Hepatic stellate cell (primary cell): ENCODE data around the gene SURF1.
A peak's percentile ranks its signal among the peaks of the same experiment; 100 is the strongest.
"Not testable (repeated sequence)": the region's sequence is repeated elsewhere in the genome, so short reads cannot be mapped to it uniquely, and the experiment has no call there.

Experiments
- DNase-seq: peaks from one replicate; pipeline ENCODE4 v3.0.0; 2011; ENCODE audit warnings: low spot score

SURF1 gene

GRCh38 chr9:133356391-133357091 is at the start of gene SURF1, which contains the start of gene SURF2:
SURF1 (minus strand) TSS chr9:133356487; CDS start chr9:133356453, 34 bp downstream.
SURF2 (plus strand) TSS chr9:133356550; CDS start chr9:133356593, 43 bp downstream.
- peak; percentile 93 for DNase-seq

- no peak for DNase-seq
Measured at GRCh38 chr9:133405508-133406438, 49.5 kb upstream of the SURF1 start.

GRCh38 chr9:133404454-133405002 is 48.2 kb upstream of the SURF1 start:
- DNase-seq: no peak

GRCh38 chr9:133403766-133404453 is 47.6 kb upstream of the SURF1 start:
- DNase-seq: no peak

GRCh38 chr9:133402689-133403088 is 46.4 kb upstream of the SURF1 start:
- no peak for DNase-seq

- no peak for DNase-seq
Measured at GRCh38 chr9:133401588-133401987, 45.3 kb upstream of the SURF1 start.

- no peak for DNase-seq
Measured at GRCh38 chr9:133400292-133400691, 44.0 kb upstream of the SURF1 start.

GRCh38 chr9:133397895-133398294 is 41.6 kb upstream of the SURF1 start:
- no peak for DNase-seq

- no peak for DNase-seq
Measured at GRCh38 chr9:133397370-133397769, 41.1 kb upstream of the SURF1 start.

- DNase-seq: peak; percentile 44
Measured at GRCh38 chr9:133396952-133397351, 40.7 kb upstream of the SURF1 start.

- DNase-seq: no peak
Measured at GRCh38 chr9:133394687-133395271, 38.5 kb upstream of the SURF1 start.

GRCh38 chr9:133393399-133393798 is 37.1 kb upstream of the SURF1 start:
- DNase-seq: no peak

- not testable (repeated sequence) for DNase-seq
Measured at GRCh38 chr9:133392308-133392707, 36.0 kb upstream of the SURF1 start.

GRCh38 chr9:133391449-133391848 is 35.2 kb upstream of the SURF1 start:
- not testable (repeated sequence) for DNase-seq

GRCh38 chr9:133390713-133391112 is 34.4 kb upstream of the SURF1 start:
- DNase-seq: no peak

- DNase-seq: no peak
Measured at GRCh38 chr9:133389562-133389961, 33.3 kb upstream of the SURF1 start.

- DNase-seq: no peak
Measured at GRCh38 chr9:133389025-133389557, 32.8 kb upstream of the SURF1 start.

GRCh38 chr9:133387680-133388079 is 31.4 kb upstream of the SURF1 start:
- DNase-seq: no peak

GRCh38 chr9:133386338-133386737 is 30.1 kb upstream of the SURF1 start:
- DNase-seq: no peak

- DNase-seq: no peak
Measured at GRCh38 chr9:133385452-133385851, 29.2 kb upstream of the SURF1 start.

- no peak for DNase-seq
Measured at GRCh38 chr9:133384736-133385321, 28.5 kb upstream of the SURF1 start.
